Ishikawa (cell line): ENCODE results near the gene TADA3.

ENCODE experiments used
- CEBPB ChIP-seq: IDR thresholded peaks from 2 replicates; pipeline ENCODE4 v1.6.1; 2012
- CREB1 ChIP-seq: IDR thresholded peaks from 2 replicates; pipeline ENCODE4 v1.6.1; 2012; ENCODE audit warnings: low read depth
- EGR1 ChIP-seq: IDR thresholded peaks from 2 replicates; pipeline ENCODE4 v1.6.1; 2012
- EP300 ChIP-seq: IDR thresholded peaks from 2 replicates; pipeline ENCODE4 v1.6.1; 2012; ENCODE audit warnings: borderline replicate concordance
- FOXM1 ChIP-seq: IDR thresholded peaks from 2 replicates; pipeline ENCODE4 v1.6.1; 2012; ENCODE audit warnings: low read depth, borderline replicate concordance
- MAX ChIP-seq: IDR thresholded peaks from 2 replicates; pipeline ENCODE4 v1.6.1; 2012
- NFIC ChIP-seq: IDR thresholded peaks from 2 replicates; pipeline ENCODE4 v1.6.1; 2012
- RAD21 ChIP-seq: IDR thresholded peaks from 2 replicates; pipeline ENCODE4 v1.6.1; 2012; ENCODE audit warnings: low read depth
- REST ChIP-seq: IDR thresholded peaks from 2 replicates; pipeline ENCODE4 v1.6.1; 2012; ENCODE audit warnings: low read depth, mild to moderate bottlenecking
- TAF1 ChIP-seq: IDR thresholded peaks from 2 replicates; pipeline ENCODE4 v1.6.1; 2012; ENCODE audit warnings: low read depth, mild to moderate bottlenecking
- TCF12 ChIP-seq: IDR thresholded peaks from 2 replicates; pipeline ENCODE4 v1.6.1; 2012; ENCODE audit warnings: low read depth
- TEAD4 ChIP-seq: IDR thresholded peaks from 2 replicates; pipeline ENCODE4 v1.6.1; 2012
- YY1 ChIP-seq: IDR thresholded peaks from 2 replicates; pipeline ENCODE4 v1.6.1; 2012; ENCODE audit warnings: low read depth
- ZBTB7A ChIP-seq: IDR thresholded peaks from 2 replicates; pipeline ENCODE4 v1.6.1; 2012; ENCODE audit warnings: low read depth
- TF ChIP-seq, protein P1 (sequence below): IDR thresholded peaks from 2 replicates; pipeline ENCODE4 v1.6.1; 2012

Gene TADA3

DNA sequence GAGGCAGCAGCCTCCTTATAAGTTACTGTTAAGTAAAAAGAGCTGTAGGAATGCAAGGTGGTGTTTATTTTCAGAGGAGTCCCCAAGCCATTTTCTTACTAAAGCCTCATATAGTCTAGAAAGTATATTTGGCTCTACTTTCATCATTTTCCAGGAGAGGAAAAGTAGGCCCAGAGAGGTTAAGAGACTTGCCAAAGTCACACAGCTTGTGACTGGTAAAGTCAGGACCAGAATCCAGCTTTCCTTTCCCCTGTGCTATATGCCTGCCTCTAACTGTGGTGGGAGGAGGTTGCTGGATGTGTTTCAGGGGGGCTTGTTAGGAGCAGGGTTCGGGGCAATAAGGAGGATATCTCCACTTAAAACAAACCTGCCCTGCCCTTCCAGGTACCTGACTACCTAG lies 49.7 kb downstream of the TADA3 start:
- TF ChIP-seq TCF12 (no peak), ZBTB7A (no peak), MAX (no peak), YY1 (no peak), CREB1 (no peak), FOXM1 (no peak), REST (no peak), NFIC (no peak), TAF1 (no peak), EGR1 (no peak), EP300 (no peak), CEBPB (no peak), TEAD4 (no peak), RAD21 (no peak)
- TF ChIP-seq, protein P1, sequence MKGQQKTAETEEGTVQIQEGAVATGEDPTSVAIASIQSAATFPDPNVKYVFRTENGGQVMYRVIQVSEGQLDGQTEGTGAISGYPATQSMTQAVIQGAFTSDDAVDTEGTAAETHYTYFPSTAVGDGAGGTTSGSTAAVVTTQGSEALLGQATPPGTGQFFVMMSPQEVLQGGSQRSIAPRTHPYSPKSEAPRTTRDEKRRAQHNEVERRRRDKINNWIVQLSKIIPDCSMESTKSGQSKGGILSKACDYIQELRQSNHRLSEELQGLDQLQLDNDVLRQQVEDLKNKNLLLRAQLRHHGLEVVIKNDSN, result no peak

DNA sequence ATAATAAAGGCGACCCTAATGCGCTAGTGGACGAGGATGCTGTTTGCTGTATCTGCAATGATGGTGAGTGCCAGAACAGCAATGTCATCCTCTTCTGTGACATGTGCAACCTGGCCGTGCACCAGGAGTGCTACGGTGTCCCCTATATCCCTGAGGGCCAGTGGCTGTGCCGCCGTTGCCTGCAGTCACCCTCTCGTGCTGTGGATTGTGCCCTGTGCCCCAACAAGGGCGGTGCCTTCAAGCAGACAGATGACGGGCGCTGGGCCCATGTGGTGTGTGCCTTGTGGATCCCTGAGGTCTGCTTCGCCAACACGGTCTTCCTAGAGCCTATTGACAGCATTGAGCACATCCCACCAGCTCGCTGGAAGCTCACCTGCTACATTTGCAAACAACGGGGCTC lies 53.1 kb downstream of the TADA3 start:
- TF ChIP-seq TAF1, result no peak
- TF ChIP-seq NFIC, result no peak
- no peak for TF ChIP-seq REST
- no peak for TF ChIP-seq TCF12
- TF ChIP-seq YY1, result no peak
- no peak for TF ChIP-seq TEAD4
- TF ChIP-seq MAX, result no peak
- TF ChIP-seq, protein P1, result no peak
- TF ChIP-seq FOXM1, result no peak
- TF ChIP-seq RAD21, result no peak
- no peak for TF ChIP-seq ZBTB7A
- TF ChIP-seq CEBPB, result no peak
- TF ChIP-seq CREB1, result no peak

DNA sequence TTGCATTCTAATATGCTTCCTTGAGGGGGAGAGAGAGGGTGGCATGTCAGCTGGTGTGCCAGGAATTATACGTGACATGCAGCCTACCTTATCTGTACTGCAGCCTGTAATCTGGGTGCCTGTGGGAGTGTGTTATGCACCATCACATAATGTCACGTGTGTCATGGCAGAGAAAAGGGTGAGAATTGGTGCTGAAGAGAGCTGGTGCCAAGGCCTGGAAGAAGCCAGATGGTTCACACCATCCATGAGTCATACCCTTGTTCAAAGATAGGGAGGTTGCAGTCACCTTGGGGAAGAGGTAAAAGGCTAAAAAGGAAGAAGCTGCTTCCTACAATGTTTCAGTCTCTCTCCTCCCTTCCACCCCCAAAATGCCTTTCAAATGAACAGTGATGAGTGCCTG lies 55.4 kb downstream of the TADA3 start:
- no peak for TF ChIP-seq TAF1
- TF ChIP-seq REST, result no peak
- TF ChIP-seq, protein P1, result no peak
- no peak for TF ChIP-seq YY1
- no peak for TF ChIP-seq CREB1

DNA sequence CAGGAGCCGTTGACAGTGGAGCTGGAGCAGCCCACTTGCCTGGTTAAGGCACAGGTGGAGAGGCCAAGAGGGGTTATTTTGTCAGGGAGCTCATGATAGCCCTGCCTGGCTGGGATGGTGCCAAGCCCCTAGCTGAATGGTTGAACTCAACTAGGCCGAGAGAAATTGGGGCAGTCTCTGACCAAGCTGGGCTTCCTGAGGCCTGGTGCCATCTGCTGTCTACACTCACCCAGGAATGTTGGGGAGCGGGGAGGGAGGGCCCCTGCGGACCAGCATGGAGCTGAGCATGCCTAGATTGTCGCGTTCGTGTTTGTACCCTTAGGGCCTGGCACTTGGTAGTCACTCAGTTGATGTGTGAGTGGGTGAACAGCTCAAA lies 59.5 kb downstream of the TADA3 start:
- no peak for TF ChIP-seq EP300
- TF ChIP-seq REST, result no peak
- TF ChIP-seq RAD21, result no peak
- no peak for TF ChIP-seq EGR1
- TF ChIP-seq FOXM1, result no peak
